Heart left ventricle (tissue), 16 donors: ENCODE measurements around the gene CLMN. TPM values are rescaled to one million over a fixed set of nuclear protein-coding genes. Genes with fewer than 3 reads are reported as not detected.

ENCODE experiments used
- ATAC-seq, 4 donors: fragments of 200-7000 bp; cut with Tn5 transposase; one replicate each; pipeline ENCODE4 v1.9.1; 2020 to 2022; ENCODE audit warnings: moderate library complexity in 4 of 4, mild to moderate bottlenecking in 3 of 4, moderate number of reproducible peaks in 1 of 4
- DNase-seq, 5 donors: peaks; one replicate each; pipeline ENCODE4 v3.0.0-alpha.2; 2020
- H3K27ac ChIP-seq, 12 donors: fragments of 200-600 bp; sonication (generic) in 4 of 12; one replicate each; pipeline versions ENCODE4 v1.5.0 to v1.8.0; 2016 to 2022; ENCODE audit warnings: mild to moderate bottlenecking in 2 of 12
- H3K27me3 ChIP-seq, 9 donors: fragments of 200-600 bp; sonication (generic) in 2 of 9; one replicate each; pipeline versions ENCODE4 v1.5.1 to v1.8.0; 2016 to 2022; ENCODE audit warnings: mild to moderate bottlenecking in 3 of 9
- H3K36me3 ChIP-seq, 9 donors: fragments of 200-600 bp; sonication (generic) in 2 of 9; one replicate each; pipeline versions ENCODE4 v1.5.0 to v1.8.0; 2018 to 2022; ENCODE audit warnings: mild to moderate bottlenecking in 2 of 9
- H3K4me1 ChIP-seq, 12 donors: fragments of 200-600 bp; sonication (generic) in 4 of 12; one replicate each; pipeline versions ENCODE4 v1.5.0 to v1.8.0; 2016 to 2022; ENCODE audit warnings: mild to moderate bottlenecking in 3 of 12
- H3K4me3 ChIP-seq, 12 donors: fragments of 200-600 bp; sonication (generic) in 4 of 12; one replicate each; pipeline versions ENCODE4 v1.5.0 to v1.8.0; 2017 to 2022; ENCODE audit warnings: mild to moderate bottlenecking in 9 of 12, moderate library complexity in 4 of 12
- H3K9me3 ChIP-seq, 12 donors: fragments of 200-600 bp; sonication (generic) in 4 of 12; one replicate each; pipeline versions ENCODE4 v1.5.0 to v1.8.0; 2016 to 2022; ENCODE audit warnings: mild to moderate bottlenecking in 1 of 12
- POLR2A ChIP-seq, 2 donors: fragments of 450-650 bp; IDR thresholded peaks; one replicate each; pipeline ENCODE4 v1.6.1; 2017; ENCODE audit warnings: antibody characterized with exemption in 2 of 2, mild to moderate bottlenecking in 2 of 2, moderate library complexity in 2 of 2
- WGBS, 4 donors: extraction: QIAGEN DNeasy Blood & Tissue Kit in 2 of 4; methylation state at CpG; one replicate each; pipeline versions ENCODE4 v1.1.5 to v1.1.7; 2013 to 2018; 5-methylcytosine and 5-hydroxymethylcytosine counted together
- intact Hi-C, 10 donors: fragments of 100-400 bp; cut with DNase I; formaldehyde crosslinking; loops; one replicate each; pipeline versions ENCODE4 v1.11.1 to v1.14.2; 2022
- polyA plus RNA-seq, 2 donors: library from polyadenylated mRNA; stranded (reverse); fragments of 200-250 nt; gene quantifications; one replicate each; pipeline ENCODE4 v1.2.3, GENCODE V29; 2013
- total RNA-seq, 9 donors: library from RNA; depleted of rRNA in 2 of 9; stranded (reverse); fragments of >200 nt in 2 of 9; fragmentation: NEBNext Ultra II Directional in 3 of 9; extraction: Animal tissue kit (Norgen Biotek cat#: 25700) in 3 of 9; gene quantifications; one replicate each; pipeline versions ENCODE4 v1.1.0 to v1.2.4, GENCODE V29; 2016 to 2023
- TF ChIP-seq, protein P1 (sequence below), 12 donors: fragments of 200-600 bp; sonication (generic) in 4 of 12; IDR thresholded peaks; one replicate each; pipeline versions ENCODE4 v1.5.0 to v1.8.0; 2018 to 2022; ENCODE audit warnings: antibody characterized with exemption in 12 of 12, mild to moderate bottlenecking in 5 of 12
- donor health status: ischemic (EF 13 %, LVEDD 7.1; RV severe dilation, severe dysfunction).
- donor health status: healthy with polysubstance abuse.
- donor health status: DM: no; HTN: yes; CAD: no.
- donor health status: DM: no; HTN: no; CAD: no.
- donor health status: ischemic (EF 25% LVEDD 6.9; RV normal size, moderate dysfunction).
- donor health status: ischemic (EF 25% LVEDD 5.7; RV mildly dilated, moderate dysfunction).
- donor health status: healthy.
- donor health status: DM: yes; HTN: yes; CAD: no.
- donor health status: ischemic (EF 35%, LVEDD 5.7; RV mildly dilated, moderate dysfunction).
- donor health status: nonischemic (EF 11% LVEDD 7.7; RV severe dilation, severe dysfunction).
- donor health status: DM: yes; HTN: yes; CAD: no.
- donor health status: PGD.
- donor health status: ischemic (EF 29% LVEDD 5.4; RV normal size, mild dysfunction).
- donor health status: nonischemic (EF 23%, LVEDD 6.1; RV moderate dilation, normal function).

Gene CLMN
- total and polyA plus RNA-seq, 11 donors, result 3.1 to 10.2 (median 6.7) TPM

DNA sequence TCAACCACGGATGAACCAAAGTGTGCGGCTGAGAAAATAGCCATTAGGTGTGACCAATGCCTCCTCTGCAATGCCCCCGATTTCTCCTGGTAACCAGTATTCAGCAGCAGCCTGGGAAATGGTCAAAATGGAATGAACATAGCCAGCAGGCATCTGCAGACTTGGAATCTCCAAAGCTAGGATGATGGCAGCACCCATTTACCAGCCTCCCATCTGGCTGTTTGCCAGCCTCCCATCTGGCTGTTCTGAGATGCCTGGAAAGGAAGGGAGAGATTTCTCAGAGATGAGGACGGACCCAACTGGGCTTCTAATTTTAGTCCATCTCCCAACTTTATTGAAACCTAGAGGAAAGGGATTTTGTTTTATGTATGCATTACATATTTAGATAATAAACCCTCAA is 16.2 kb downstream of the CLMN start:
- no peaks in the 10 kb centered on the region for H3K36me3 ChIP-seq
- no peak for ATAC-seq
- intact Hi-C loops, result no loop called here
- H3K27me3 ChIP-seq, result peaks cover 0 to 3% (median 0%) of the 10 kb centered on the region in 9 donors
- DNase-seq, result no peak
- H3K4me1 ChIP-seq, result peaks cover 0 to 48% (median 16%) of the 10 kb centered on the region in 12 donors
- no peak overlapping the region for H3K4me3 ChIP-seq
- no peak for TF ChIP-seq POLR2A (IDR thresholded peaks at IDR 0.05)
- TF ChIP-seq, protein P1, sequence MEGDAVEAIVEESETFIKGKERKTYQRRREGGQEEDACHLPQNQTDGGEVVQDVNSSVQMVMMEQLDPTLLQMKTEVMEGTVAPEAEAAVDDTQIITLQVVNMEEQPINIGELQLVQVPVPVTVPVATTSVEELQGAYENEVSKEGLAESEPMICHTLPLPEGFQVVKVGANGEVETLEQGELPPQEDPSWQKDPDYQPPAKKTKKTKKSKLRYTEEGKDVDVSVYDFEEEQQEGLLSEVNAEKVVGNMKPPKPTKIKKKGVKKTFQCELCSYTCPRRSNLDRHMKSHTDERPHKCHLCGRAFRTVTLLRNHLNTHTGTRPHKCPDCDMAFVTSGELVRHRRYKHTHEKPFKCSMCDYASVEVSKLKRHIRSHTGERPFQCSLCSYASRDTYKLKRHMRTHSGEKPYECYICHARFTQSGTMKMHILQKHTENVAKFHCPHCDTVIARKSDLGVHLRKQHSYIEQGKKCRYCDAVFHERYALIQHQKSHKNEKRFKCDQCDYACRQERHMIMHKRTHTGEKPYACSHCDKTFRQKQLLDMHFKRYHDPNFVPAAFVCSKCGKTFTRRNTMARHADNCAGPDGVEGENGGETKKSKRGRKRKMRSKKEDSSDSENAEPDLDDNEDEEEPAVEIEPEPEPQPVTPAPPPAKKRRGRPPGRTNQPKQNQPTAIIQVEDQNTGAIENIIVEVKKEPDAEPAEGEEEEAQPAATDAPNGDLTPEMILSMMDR (IDR thresholded peaks at IDR 0.05), result no peak
- 69 to 83% (median 78%) methylated on average over 4 of the region's 4 CpGs for WGBS, 4 donors
- H3K27ac ChIP-seq, result no peak overlapping the region
- H3K9me3 ChIP-seq, result no peaks in the 10 kb centered on the region

DNA sequence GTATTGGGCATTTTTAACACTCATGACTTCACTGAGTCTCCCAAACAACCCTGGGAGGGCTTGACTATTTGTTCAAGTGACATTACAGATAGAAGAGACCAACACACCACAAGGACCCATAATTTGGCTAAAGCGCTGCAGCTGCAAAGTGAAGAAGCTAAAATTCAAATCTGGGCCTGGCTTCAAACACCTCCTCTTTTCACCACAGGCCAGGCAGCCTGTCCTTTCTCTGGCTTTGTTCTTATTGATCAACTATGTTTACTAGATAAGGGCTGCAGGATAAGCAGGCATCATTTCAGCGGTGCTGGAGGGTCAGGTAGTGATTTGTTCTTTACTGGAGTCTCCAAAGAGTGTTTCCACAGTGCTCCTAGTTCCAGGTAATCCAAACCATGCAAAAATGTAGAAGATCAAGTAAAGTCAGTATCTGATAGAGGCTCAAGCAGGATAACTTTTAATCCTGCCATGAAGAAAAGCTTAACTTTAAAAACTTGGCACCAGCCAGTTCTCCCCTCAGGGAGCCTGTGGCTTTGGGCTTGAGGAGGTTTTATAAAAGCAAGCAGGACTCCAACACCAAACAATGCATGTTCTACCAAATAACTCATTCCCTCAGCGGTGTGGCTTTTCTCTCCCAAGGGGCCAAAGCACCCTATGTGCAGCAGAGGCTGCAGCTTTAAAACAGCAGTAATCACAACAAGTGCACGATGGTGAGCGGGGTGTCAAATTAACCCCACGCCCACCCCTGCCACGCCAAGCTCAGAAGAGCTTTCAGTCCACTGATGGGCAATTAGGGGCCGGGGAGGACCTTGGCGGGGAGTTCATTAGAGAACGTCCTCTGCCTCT is 16.8 kb downstream of the CLMN start:
- DNase-seq, result no peak
- no peak overlapping the region for H3K4me3 ChIP-seq
- peaks cover 0 to 3% (median 0%) of the 10 kb centered on the region in 9 donors for H3K27me3 ChIP-seq
- whole genome bisulfite sequencing, 4 donors, result 71 to 79% (median 73%) methylated on average over 10 of the region's 10 CpGs
- intact Hi-C loops, result no loop called here
- H3K4me1 ChIP-seq, result peaks cover 0 to 41% (median 14%) of the 10 kb centered on the region in 12 donors
- H3K9me3 ChIP-seq, result no peaks in the 10 kb centered on the region
- no peak for ATAC-seq
- H3K27ac ChIP-seq, result no peak overlapping the region
- H3K36me3 ChIP-seq, result no peaks in the 10 kb centered on the region
- no peak for TF ChIP-seq POLR2A (IDR thresholded peaks at IDR 0.05)
- TF ChIP-seq, protein P1 (IDR thresholded peaks at IDR 0.05), result no peak

DNA sequence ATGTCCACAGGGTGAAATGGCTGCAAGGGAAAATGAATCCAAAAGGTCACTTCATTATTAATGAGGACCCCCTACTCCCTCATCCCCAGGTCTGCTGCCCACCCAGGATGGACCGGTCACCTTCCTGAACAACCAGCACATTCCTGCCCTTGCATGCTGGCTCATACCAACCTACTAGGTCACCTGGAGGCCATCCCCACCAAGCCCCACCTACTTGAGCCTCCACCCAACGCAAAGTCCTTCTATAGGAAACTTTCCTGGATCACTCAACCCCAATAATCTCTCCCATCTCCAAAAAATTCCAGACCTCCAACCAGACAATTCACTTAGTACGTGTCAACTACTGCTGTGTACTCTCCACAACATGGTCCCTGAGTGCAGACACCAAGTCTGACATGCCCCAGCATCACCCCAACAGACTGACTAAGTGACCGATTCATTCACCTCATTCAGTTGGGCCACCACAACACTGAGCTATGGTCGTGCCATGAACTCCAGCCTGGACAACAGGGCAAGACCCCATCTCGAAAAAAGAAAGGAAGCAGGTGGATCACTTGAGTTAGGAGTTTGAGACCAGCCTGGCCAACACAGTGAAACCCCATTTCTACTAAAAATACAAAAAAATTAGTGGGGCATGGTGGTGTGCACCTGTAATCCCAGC is 18.1 kb downstream of the CLMN start:
- Histone ChIP-seq H3K4me3 (no peak overlapping the region), H3K27me3 (no peaks in the 10 kb centered on the region), H3K36me3 (no peaks in the 10 kb centered on the region), H3K27ac (no peak overlapping the region), H3K4me1 (peaks cover 0 to 29% (median 5%) of the 10 kb centered on the region in 12 donors), H3K9me3 (no peaks in the 10 kb centered on the region)
- DNase-seq, result no peak
- no peak for ATAC-seq
- WGBS, 4 donors, result 92 to 97% (median 95%) methylated on average over 6 of the region's 6 CpGs
- TF ChIP-seq POLR2A (IDR thresholded peaks at IDR 0.05), result no peak
- TF ChIP-seq, protein P1 (IDR thresholded peaks at IDR 0.05), result no peak
- intact Hi-C loops, result no loop called here
